K562 (cell line): ENCODE results near the gene IL17RB. TPM values are rescaled to one million over a fixed set of nuclear protein-coding genes. Genes with fewer than 3 reads are reported as not detected.
A peak's percentile ranks its signal among the peaks of the same experiment; 100 is the strongest.

ENCODE experiments used
- ELF2 ChIP-seq: fragments of 250-450 bp; sonication (Bioruptor Pico); IDR thresholded peaks from 2 replicates; pipeline ENCODE4 v1.5.0; 2021; ENCODE audit warnings: mild to moderate bottlenecking
- EZH2 ChIP-seq: IDR thresholded peaks from 2 replicates; pipeline ENCODE4 v1.6.1; 2012; ENCODE audit warnings: low read depth, mild to moderate bottlenecking, inconsistent platforms, low read length, borderline replicate concordance
- JUN ChIP-seq, 2 experiments: sonication (generic) in 1 of 2; formaldehyde crosslinking in 1 of 2; IDR thresholded peaks; 2 replicates each; pipeline versions ENCODE4 v1.6.1 to v1.8.0; 2012 to 2022; ENCODE audit warnings: borderline replicate concordance in 2 of 2, mild to moderate bottlenecking in 2 of 2, improper control_type of control experiment in 1 of 2, low read depth in 1 of 2, low read length in 1 of 2, missing genetic modification reagents in 1 of 2
- MBD2 ChIP-seq: sonication (generic); IDR thresholded peaks from 2 replicates; pipeline ENCODE4 v1.6.1; 2016; ENCODE audit warnings: low read depth, borderline replicate concordance
- NELFE ChIP-seq: IDR thresholded peaks from 2 replicates; pipeline ENCODE4 v1.6.1; 2011; ENCODE audit warnings: mild to moderate bottlenecking; ENCODE audit not compliant: insufficient read depth, insufficient read length
- REST ChIP-seq, 2 experiments: fragments of 450-650 bp; formaldehyde crosslinking in 1 of 2; IDR thresholded peaks; 2 replicates each; pipeline versions ENCODE4 v1.4.0 to v1.6.1; 2014 to 2020; ENCODE audit warnings: mild to moderate bottlenecking in 2 of 2, borderline replicate concordance in 1 of 2, low read depth in 1 of 2
- SMAD3 ChIP-seq: fragments of 450-650 bp; formaldehyde crosslinking; conservative IDR thresholded peaks from 2 replicates; pipeline ENCODE4 v1.4.0; 2020; ENCODE audit warnings: mild to moderate bottlenecking
- SRSF9 ChIP-seq: fragments of 200-400 bp; formaldehyde crosslinking; IDR thresholded peaks from 2 replicates; pipeline ENCODE4 v1.6.1; 2017; ENCODE audit warnings: low read depth, low read length, borderline replicate concordance
- polyA plus RNA-seq, 8 experiments: library from polyadenylated mRNA; depleted of rRNA in 4 of 8; stranded (reverse) in 5 of 8; unstranded in 3 of 8; fragments of >200 nt; fragmentation: Nextera tagmentation in 2 of 8; fragmentation: Illumina TruSeq in 1 of 8; extraction: Ambion mirVana in 2 of 8; extraction: Trizol in 1 of 8; gene quantifications; 2 replicates each; pipeline versions ENCODE4 v1.2.1 to v1.2.3, GENCODE V29; 2011 to 2014; ENCODE audit warnings: inconsistent platforms in 1 of 8, missing spikeins in 1 of 8
- total RNA-seq, 7 experiments: library from RNA; depleted of rRNA in 6 of 7; stranded (reverse); fragments of >200 nt in 6 of 7; fragmentation: Illumina TruSeq in 2 of 7; extraction: Trizol in 2 of 7; gene quantifications; 2 replicates each; pipeline versions ENCODE4 v1.2.1 to v1.2.3, GENCODE V29; 2011 to 2021; ENCODE audit warnings: low replicate concordance in 1 of 7
- TF ChIP-seq, protein P1 (sequence below): fragments of 200-800 bp; sonication (Bioruptor generic); IDR thresholded peaks from 2 replicates; pipeline ENCODE4 v1.6.1; 2016; ENCODE audit warnings: missing genetic modification characterization, missing compliant biosample characterization
- TF ChIP-seq, protein P2 (sequence below), 3 experiments: fragments of 200-800 bp in 1 of 3; sonication (Bioruptor generic) in 1 of 3; sonication (generic) in 1 of 3; formaldehyde crosslinking in 1 of 3; IDR thresholded peaks; 2 replicates each; pipeline versions ENCODE4 v1.6.1 to v1.8.0; 2016 to 2022; ENCODE audit warnings: mild to moderate bottlenecking in 2 of 3, missing compliant biosample characterization in 2 of 3, missing genetic modification characterization in 2 of 3, missing genetic modification reagents in 1 of 3

The IL17RB gene
- total and polyA plus RNA-seq, 9 of the 15 experiments (the other 6 are each of a cell fraction or from before 2014, with no cell fraction given): 1.1 to 4.1 (median 1.7) TPM

DNA sequence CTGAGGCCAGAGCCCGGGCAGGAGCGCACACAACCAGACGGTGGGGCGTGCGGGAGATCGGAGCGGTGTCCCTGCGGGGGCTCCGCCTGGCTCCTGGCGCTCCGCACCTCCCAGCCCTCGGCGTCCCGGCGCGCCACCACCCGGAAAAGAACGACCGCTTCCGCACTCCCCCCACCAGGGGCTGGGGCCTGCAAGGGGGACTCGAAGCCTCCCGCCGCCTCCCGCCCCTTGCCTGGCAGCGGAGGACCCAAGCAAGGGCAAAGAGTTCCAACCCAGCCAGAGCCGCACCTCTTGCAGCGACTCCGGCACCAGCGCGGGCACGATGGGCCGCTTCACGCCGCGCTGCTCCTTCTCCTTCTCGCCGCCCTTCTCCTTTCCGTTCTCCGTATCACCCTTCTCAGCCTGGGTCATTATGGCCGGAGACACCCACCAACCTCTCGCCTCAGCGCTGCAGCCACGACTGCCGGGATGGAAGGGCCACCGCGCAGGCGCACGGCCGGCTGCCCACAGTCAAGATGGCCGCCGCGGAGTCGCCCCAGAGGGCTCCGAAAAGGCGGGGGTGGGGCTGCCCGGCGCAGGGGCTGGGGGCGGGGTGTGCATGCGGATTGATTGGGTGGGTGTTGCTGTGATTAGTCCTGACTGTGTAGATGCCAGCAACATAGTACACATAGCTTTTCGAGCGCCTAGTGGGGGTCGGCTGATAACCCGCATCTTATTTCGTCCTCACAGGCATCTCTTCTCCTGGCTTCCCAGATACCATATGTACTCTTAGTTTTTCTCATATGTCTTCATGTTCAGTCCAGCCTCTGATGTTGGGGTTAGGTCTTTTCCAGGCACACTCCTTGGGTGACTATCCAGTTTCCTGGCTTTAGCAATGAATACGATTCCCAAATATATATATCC, 35.6 kb downstream of the IL17RB start, which contains the start of gene ACTR8 (continued):
- TF ChIP-seq, protein P1, sequence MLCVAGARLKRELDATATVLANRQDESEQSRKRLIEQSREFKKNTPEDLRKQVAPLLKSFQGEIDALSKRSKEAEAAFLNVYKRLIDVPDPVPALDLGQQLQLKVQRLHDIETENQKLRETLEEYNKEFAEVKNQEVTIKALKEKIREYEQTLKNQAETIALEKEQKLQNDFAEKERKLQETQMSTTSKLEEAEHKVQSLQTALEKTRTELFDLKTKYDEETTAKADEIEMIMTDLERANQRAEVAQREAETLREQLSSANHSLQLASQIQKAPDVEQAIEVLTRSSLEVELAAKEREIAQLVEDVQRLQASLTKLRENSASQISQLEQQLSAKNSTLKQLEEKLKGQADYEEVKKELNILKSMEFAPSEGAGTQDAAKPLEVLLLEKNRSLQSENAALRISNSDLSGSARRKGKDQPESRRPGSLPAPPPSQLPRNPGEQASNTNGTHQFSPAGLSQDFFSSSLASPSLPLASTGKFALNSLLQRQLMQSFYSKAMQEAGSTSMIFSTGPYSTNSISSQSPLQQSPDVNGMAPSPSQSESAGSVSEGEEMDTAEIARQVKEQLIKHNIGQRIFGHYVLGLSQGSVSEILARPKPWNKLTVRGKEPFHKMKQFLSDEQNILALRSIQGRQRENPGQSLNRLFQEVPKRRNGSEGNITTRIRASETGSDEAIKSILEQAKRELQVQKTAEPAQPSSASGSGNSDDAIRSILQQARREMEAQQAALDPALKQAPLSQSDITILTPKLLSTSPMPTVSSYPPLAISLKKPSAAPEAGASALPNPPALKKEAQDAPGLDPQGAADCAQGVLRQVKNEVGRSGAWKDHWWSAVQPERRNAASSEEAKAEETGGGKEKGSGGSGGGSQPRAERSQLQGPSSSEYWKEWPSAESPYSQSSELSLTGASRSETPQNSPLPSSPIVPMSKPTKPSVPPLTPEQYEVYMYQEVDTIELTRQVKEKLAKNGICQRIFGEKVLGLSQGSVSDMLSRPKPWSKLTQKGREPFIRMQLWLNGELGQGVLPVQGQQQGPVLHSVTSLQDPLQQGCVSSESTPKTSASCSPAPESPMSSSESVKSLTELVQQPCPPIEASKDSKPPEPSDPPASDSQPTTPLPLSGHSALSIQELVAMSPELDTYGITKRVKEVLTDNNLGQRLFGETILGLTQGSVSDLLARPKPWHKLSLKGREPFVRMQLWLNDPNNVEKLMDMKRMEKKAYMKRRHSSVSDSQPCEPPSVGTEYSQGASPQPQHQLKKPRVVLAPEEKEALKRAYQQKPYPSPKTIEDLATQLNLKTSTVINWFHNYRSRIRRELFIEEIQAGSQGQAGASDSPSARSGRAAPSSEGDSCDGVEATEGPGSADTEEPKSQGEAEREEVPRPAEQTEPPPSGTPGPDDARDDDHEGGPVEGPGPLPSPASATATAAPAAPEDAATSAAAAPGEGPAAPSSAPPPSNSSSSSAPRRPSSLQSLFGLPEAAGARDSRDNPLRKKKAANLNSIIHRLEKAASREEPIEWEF (CRISPR knock-in tag): no peak
- TF ChIP-seq REST (IDR thresholded peaks at IDR 0.05; ENCODE audit: borderline replicate concordance) (no peak), REST (CRISPR knock-in tag; IDR thresholded peaks at IDR 0.05; ENCODE audit: low read depth) (no peak), JUN (IDR thresholded peaks at IDR 0.05; ENCODE audit: borderline replicate concordance, low read depth, low read length) (no peak), JUN (CRISPR knock-in tag; IDR thresholded peaks at IDR 0.05; ENCODE audit: borderline replicate concordance) (no peak), NELFE (no peak), SMAD3 (CRISPR knock-in tag) (no peak), MBD2 (peak; percentile 50), SRSF9 (no peak), ELF2 (0 out of 2 replicates have a peak, but pooled peaks have one; percentile 27), EZH2 (no peak)
- TF ChIP-seq, protein P2, sequence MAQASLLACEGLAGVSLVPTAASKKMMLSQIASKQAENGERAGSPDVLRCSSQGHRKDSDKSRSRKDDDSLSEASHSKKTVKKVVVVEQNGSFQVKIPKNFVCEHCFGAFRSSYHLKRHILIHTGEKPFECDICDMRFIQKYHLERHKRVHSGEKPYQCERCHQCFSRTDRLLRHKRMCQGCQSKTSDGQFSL (CRISPR knock-in tag; IDR thresholded peaks at IDR 0.05): peak; percentile 64
- TF ChIP-seq, protein P2 (tag; IDR thresholded peaks at IDR 0.05): peak in 1 of 2 experiments; percentile 65; a peak in 1 of 4 replicates
